SK-N-MC (cell line): ENCODE results near the gene SRR.
"Not testable (repeated sequence)": the region's sequence is repeated elsewhere in the genome, so short reads cannot be mapped to it uniquely, and the experiment has no call there.

Source experiments
- DNase-seq: peaks from one replicate; pipeline ENCODE4 v3.0.0-alpha.2; 2011; ENCODE audit warnings: low read depth, low spot score
- H3K27ac ChIP-seq: fragments of 200-600 bp; sonication (generic); 2 replicates; pipeline ENCODE4 v1.5.1; 2016; ENCODE audit warnings: mixed run types
- H3K36me3 ChIP-seq: fragments of 200-600 bp; sonication (generic); 2 replicates; pipeline ENCODE4 v1.6.1; 2017; ENCODE audit warnings: antibody characterized with exemption, low read length, mixed read lengths; ENCODE audit not compliant: insufficient read depth
- H3K4me3 ChIP-seq: fragments of 200-600 bp; sonication (generic); 2 replicates; pipeline ENCODE4 v1.5.1; 2016
- H3K9ac ChIP-seq: fragments of 200-600 bp; sonication (generic); 2 replicates; pipeline ENCODE4 v1.8.0; 2017; ENCODE audit warnings: mixed run types, mixed read lengths; ENCODE audit not compliant: insufficient read length
- H3K9me3 ChIP-seq: fragments of 200-600 bp; sonication (generic); 2 replicates; pipeline ENCODE4 v1.6.1; 2017; ENCODE audit warnings: low read depth, mild to moderate bottlenecking, antibody characterized with exemption, low read length, moderate library complexity, mixed read lengths
- EZH2 ChIP-seq: fragments of 200-600 bp; sonication (generic); IDR thresholded peaks from one replicate; pipeline ENCODE4 v1.6.1; 2017; ENCODE audit warnings: antibody characterized with exemption
- FOXP2 ChIP-seq: optimal IDR thresholded peaks from 2 replicates; pipeline ENCODE3; 2011; ENCODE audit warnings: mild to moderate bottlenecking, moderate library complexity; ENCODE audit not compliant: insufficient read depth; ENCODE audit errors: extremely low read length, control extremely low read depth
- POLR2AphosphoS5 ChIP-seq: IDR thresholded peaks from 2 replicates; pipeline ENCODE4 v1.6.1; 2012; ENCODE audit warnings: mild to moderate bottlenecking, low read depth, low read length, borderline replicate concordance

The SRR gene

GRCh38 chr17:2304931-2305330, 1.2 kb downstream of the SRR start:
- DNase-seq: no peak
- TF ChIP-seq EZH2 (no peak), FOXP2 (no peak), POLR2AphosphoS5 (no peak)
- no peaks in the 10 kb centered on the region for H3K9me3 ChIP-seq
- H3K9ac ChIP-seq: no peak overlapping the region
- H3K36me3 ChIP-seq: peaks cover 6% of the 10 kb centered on the region; the same call in 1 of the 2 replicates
- 0 out of 2 replicates have a peak overlapping the region, but pooled peaks have one; percentile 25 for H3K27ac ChIP-seq
- H3K4me3 ChIP-seq: no peak overlapping the region; the same call in 1 of the 2 replicates

- DNase-seq: no peak
- Histone ChIP-seq H3K4me3 (no peak overlapping the region), H3K27ac (peak overlapping the region; percentile 50; the same call in 1 of the 2 replicates), H3K36me3 (no peaks in the 10 kb centered on the region), H3K9ac (no peak overlapping the region), H3K9me3 (no peaks in the 10 kb centered on the region)
- TF ChIP-seq FOXP2 (no peak), POLR2AphosphoS5 (no peak), EZH2 (no peak)
Observed at GRCh38 chr17:2309338-2310154, 5.8 kb downstream of the SRR start.

- DNase-seq: no peak
- TF ChIP-seq FOXP2 (no peak), POLR2AphosphoS5 (no peak), EZH2 (no peak)
- Histone ChIP-seq H3K27ac (peak overlapping the region; percentile 21; the same call in 1 of the 2 replicates), H3K36me3 (no peaks in the 10 kb centered on the region), H3K4me3 (no peak overlapping the region), H3K9me3 (no peaks in the 10 kb centered on the region), H3K9ac (no peak overlapping the region)
Observed at GRCh38 chr17:2312736-2313135, 9.0 kb downstream of the SRR start.

- H3K9me3 ChIP-seq, H3K36me3 ChIP-seq, H3K4me3 ChIP-seq, DNase-seq, H3K9ac ChIP-seq, H3K27ac ChIP-seq: not testable (repeated sequence)
Observed at GRCh38 chr17:2316916-2317205, 13.1 kb downstream of the SRR start.

- Histone ChIP-seq H3K4me3 (no peak overlapping the region), H3K27ac (peak overlapping the region; percentile 50), H3K36me3 (peaks cover 9% of the 10 kb centered on the region), H3K9me3 (no peaks in the 10 kb centered on the region), H3K9ac (no peak overlapping the region)
- no peak for TF ChIP-seq POLR2AphosphoS5
- TF ChIP-seq FOXP2: no peak
- no peak for TF ChIP-seq EZH2
- no peak for DNase-seq
Observed at GRCh38 chr17:2317796-2318195, 14.0 kb downstream of the SRR start.

GRCh38 chr17:2319051-2319450, 15.3 kb downstream of the SRR start:
- Histone ChIP-seq H3K9ac (no peak overlapping the region), H3K36me3 (peaks cover 22% of the 10 kb centered on the region), H3K9me3 (no peaks in the 10 kb centered on the region), H3K27ac (peak overlapping the region; percentile 26), H3K4me3 (no peak overlapping the region)
- DNase-seq: no peak
- TF ChIP-seq EZH2: no peak
- TF ChIP-seq FOXP2: no peak
- TF ChIP-seq POLR2AphosphoS5: no peak

GRCh38 chr17:2321399-2321798, 17.6 kb downstream of the SRR start:
- Histone ChIP-seq H3K9ac (no peak overlapping the region), H3K27ac (no peak overlapping the region), H3K4me3 (no peak overlapping the region), H3K36me3 (peaks cover 45% of the 10 kb centered on the region), H3K9me3 (no peaks in the 10 kb centered on the region)
- TF ChIP-seq POLR2AphosphoS5: 0 out of 2 replicates have a peak, but pooled peaks have one; percentile 16
- TF ChIP-seq FOXP2: no peak
- no peak for TF ChIP-seq EZH2
- DNase-seq: no peak

GRCh38 chr17:2323629-2324314, 20.0 kb downstream of the SRR start:
- H3K4me3 ChIP-seq: no peak overlapping the region
- H3K36me3 ChIP-seq: peaks cover 68% of the 10 kb centered on the region
- H3K9ac ChIP-seq: no peak overlapping the region
- no peak overlapping the region for H3K27ac ChIP-seq
- TF ChIP-seq EZH2 (no peak), FOXP2 (no peak)
- no peaks in the 10 kb centered on the region for H3K9me3 ChIP-seq
- DNase-seq: no peak
